ENCODE data around the gene MC2R. TPM values are rescaled to one million over a fixed set of nuclear protein-coding genes. Genes with fewer than 3 reads are reported as not detected.

The MC2R gene
- polyA plus RNA-seq, 1 donor from 2014 or later = not detected

DNA sequence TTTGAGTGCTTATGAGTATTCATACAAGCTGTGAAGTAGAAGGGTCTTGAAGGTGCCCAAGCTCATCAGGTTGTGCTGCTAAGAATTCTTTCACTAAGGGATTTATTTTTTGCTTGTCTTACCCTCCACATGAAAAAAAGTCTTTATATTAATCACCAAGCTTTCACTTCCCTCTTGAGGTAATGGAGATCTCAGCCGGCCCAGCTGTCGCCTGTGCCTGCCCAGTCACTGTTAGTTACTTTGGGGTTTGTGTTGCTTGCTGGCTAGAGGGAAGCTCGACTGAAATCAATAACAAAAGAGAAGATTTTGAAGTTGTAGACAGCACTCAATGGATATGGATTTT is 21.9 kb downstream of the MC2R start:
- no peaks in the 10 kb centered on the region for H3K9me2 ChIP-seq (ENCODE audit: insufficient read depth, low read length)
- H2AFZ ChIP-seq (ENCODE audit: low read depth, low read length) = no peak overlapping the region
- H3K4me2 ChIP-seq (ENCODE audit: low read length) = no peak overlapping the region
- H3K9ac ChIP-seq (ENCODE audit: low read length) = no peak overlapping the region
- no peak overlapping the region for H3K27ac ChIP-seq (ENCODE audit: low read length)
- no peaks in the 10 kb centered on the region for H3F3A ChIP-seq (ENCODE audit: insufficient read depth, low read length, poor library complexity, severe bottlenecking)
- TF ChIP-seq SMC3 (conservative IDR thresholded peaks at IDR 0.05; ENCODE audit: poor library complexity) (no peak), EP300 (conservative IDR thresholded peaks at IDR 0.05; ENCODE audit: poor library complexity, severe bottlenecking) (no peak), EZH2 (IDR thresholded peaks at IDR 0.05; ENCODE audit: borderline replicate concordance, insufficient read depth, low read length, poor library complexity, severe bottlenecking) (no peak), RAD21 (conservative IDR thresholded peaks at IDR 0.05) (no peak), TAF1 (IDR thresholded peaks at IDR 0.05; ENCODE audit: low read depth) (no peak), POLR2AphosphoS5 (IDR thresholded peaks at IDR 0.05) (no peak), MXI1 (conservative IDR thresholded peaks at IDR 0.05; ENCODE audit: poor library complexity, severe bottlenecking) (no peak)
- TF ChIP-seq, protein P1, sequence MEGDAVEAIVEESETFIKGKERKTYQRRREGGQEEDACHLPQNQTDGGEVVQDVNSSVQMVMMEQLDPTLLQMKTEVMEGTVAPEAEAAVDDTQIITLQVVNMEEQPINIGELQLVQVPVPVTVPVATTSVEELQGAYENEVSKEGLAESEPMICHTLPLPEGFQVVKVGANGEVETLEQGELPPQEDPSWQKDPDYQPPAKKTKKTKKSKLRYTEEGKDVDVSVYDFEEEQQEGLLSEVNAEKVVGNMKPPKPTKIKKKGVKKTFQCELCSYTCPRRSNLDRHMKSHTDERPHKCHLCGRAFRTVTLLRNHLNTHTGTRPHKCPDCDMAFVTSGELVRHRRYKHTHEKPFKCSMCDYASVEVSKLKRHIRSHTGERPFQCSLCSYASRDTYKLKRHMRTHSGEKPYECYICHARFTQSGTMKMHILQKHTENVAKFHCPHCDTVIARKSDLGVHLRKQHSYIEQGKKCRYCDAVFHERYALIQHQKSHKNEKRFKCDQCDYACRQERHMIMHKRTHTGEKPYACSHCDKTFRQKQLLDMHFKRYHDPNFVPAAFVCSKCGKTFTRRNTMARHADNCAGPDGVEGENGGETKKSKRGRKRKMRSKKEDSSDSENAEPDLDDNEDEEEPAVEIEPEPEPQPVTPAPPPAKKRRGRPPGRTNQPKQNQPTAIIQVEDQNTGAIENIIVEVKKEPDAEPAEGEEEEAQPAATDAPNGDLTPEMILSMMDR (IDR thresholded peaks at IDR 0.05; ENCODE audit: poor library complexity, severe bottlenecking) = no peak
- TF ChIP-seq, protein P2, sequence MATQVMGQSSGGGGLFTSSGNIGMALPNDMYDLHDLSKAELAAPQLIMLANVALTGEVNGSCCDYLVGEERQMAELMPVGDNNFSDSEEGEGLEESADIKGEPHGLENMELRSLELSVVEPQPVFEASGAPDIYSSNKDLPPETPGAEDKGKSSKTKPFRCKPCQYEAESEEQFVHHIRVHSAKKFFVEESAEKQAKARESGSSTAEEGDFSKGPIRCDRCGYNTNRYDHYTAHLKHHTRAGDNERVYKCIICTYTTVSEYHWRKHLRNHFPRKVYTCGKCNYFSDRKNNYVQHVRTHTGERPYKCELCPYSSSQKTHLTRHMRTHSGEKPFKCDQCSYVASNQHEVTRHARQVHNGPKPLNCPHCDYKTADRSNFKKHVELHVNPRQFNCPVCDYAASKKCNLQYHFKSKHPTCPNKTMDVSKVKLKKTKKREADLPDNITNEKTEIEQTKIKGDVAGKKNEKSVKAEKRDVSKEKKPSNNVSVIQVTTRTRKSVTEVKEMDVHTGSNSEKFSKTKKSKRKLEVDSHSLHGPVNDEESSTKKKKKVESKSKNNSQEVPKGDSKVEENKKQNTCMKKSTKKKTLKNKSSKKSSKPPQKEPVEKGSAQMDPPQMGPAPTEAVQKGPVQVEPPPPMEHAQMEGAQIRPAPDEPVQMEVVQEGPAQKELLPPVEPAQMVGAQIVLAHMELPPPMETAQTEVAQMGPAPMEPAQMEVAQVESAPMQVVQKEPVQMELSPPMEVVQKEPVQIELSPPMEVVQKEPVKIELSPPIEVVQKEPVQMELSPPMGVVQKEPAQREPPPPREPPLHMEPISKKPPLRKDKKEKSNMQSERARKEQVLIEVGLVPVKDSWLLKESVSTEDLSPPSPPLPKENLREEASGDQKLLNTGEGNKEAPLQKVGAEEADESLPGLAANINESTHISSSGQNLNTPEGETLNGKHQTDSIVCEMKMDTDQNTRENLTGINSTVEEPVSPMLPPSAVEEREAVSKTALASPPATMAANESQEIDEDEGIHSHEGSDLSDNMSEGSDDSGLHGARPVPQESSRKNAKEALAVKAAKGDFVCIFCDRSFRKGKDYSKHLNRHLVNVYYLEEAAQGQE (IDR thresholded peaks at IDR 0.05; ENCODE audit: borderline replicate concordance) = no peak
- H3K79me2 ChIP-seq (replicated peaks; ENCODE audit: insufficient read depth, low read length) = no peaks in the 10 kb centered on the region
- H3K27me3 ChIP-seq (ENCODE audit: insufficient read depth, low read depth, low read length) = no peaks in the 10 kb centered on the region
- H3K4me3 ChIP-seq (ENCODE audit: low read length) = no peak overlapping the region
- H3K9me3 ChIP-seq (ENCODE audit: low read length) = no peaks in the 10 kb centered on the region
- H3K36me3 ChIP-seq (ENCODE audit: insufficient read depth, low read length) = no peaks in the 10 kb centered on the region
- H4K20me1 ChIP-seq (ENCODE audit: insufficient read depth) = no peaks in the 10 kb centered on the region

DNA sequence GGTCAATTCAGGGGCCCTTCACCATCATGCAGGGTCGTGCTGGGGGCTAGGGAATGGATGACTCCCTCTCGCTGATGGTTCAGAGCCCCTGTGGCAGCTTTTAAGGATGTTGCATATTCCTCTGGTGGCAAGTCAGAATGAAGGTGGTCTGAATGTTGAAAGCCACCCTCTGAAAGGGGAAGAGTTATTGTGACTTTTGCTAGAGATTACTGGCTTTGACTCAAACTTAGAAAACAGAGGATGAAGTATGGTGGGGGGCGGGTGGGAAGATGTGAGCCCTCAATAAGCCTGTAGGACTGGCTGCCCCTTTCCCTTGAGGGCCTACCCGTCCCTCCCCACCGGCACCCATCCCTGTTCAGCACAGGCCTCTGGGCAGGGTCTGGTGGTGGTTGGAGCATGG is 23.2 kb downstream of the MC2R start:
- no peak overlapping the region for H3K27ac ChIP-seq (ENCODE audit: low read length)
- TF ChIP-seq RAD21 (conservative IDR thresholded peaks at IDR 0.05) (no peak), POLR2AphosphoS5 (IDR thresholded peaks at IDR 0.05) (no peak), SMC3 (conservative IDR thresholded peaks at IDR 0.05; ENCODE audit: poor library complexity) (no peak), EP300 (conservative IDR thresholded peaks at IDR 0.05; ENCODE audit: poor library complexity, severe bottlenecking) (no peak), TAF1 (IDR thresholded peaks at IDR 0.05; ENCODE audit: low read depth) (no peak), MXI1 (conservative IDR thresholded peaks at IDR 0.05; ENCODE audit: poor library complexity, severe bottlenecking) (no peak), EZH2 (IDR thresholded peaks at IDR 0.05; ENCODE audit: borderline replicate concordance, insufficient read depth, low read length, poor library complexity, severe bottlenecking) (no peak)
- TF ChIP-seq, protein P2 (IDR thresholded peaks at IDR 0.05; ENCODE audit: borderline replicate concordance) = no peak
- TF ChIP-seq, protein P1 (IDR thresholded peaks at IDR 0.05; ENCODE audit: poor library complexity, severe bottlenecking) = no peak
- no peaks in the 10 kb centered on the region for H3K27me3 ChIP-seq (ENCODE audit: insufficient read depth, low read depth, low read length)
- H2AFZ ChIP-seq (ENCODE audit: low read depth, low read length) = no peak overlapping the region
- H3K36me3 ChIP-seq (ENCODE audit: insufficient read depth, low read length) = no peaks in the 10 kb centered on the region
- H3F3A ChIP-seq (ENCODE audit: insufficient read depth, low read length, poor library complexity, severe bottlenecking) = no peaks in the 10 kb centered on the region
- H3K79me2 ChIP-seq (replicated peaks; ENCODE audit: insufficient read depth, low read length) = no peaks in the 10 kb centered on the region
- no peak overlapping the region for H3K9ac ChIP-seq (ENCODE audit: low read length)
- no peak overlapping the region for H3K4me2 ChIP-seq (ENCODE audit: low read length)
- no peaks in the 10 kb centered on the region for H3K9me2 ChIP-seq (ENCODE audit: insufficient read depth, low read length)
- no peaks in the 10 kb centered on the region for H4K20me1 ChIP-seq (ENCODE audit: insufficient read depth)
- no peaks in the 10 kb centered on the region for H3K9me3 ChIP-seq (ENCODE audit: low read length)
- H3K4me3 ChIP-seq (ENCODE audit: low read length) = no peak overlapping the region
